HG02610 (cell line): ENCODE results near the gene NCKAP5.

ENCODE experiments used
- ATAC-seq: cut with Tn5 transposase; IDR thresholded peaks from one replicate; pipeline ENCODE4 v1.9.1; 2021; ENCODE audit warnings: mild to moderate bottlenecking, moderate library complexity; ENCODE audit not compliant: unreplicated experiment

The NCKAP5 gene

GRCh38 chr2:133293544-133294353 lies 274.5 kb downstream of the NCKAP5 start:
- no peak for ATAC-seq

- no peak for ATAC-seq
Measured at GRCh38 chr2:133292259-133292658, 276.0 kb downstream of the NCKAP5 start.

DNA sequence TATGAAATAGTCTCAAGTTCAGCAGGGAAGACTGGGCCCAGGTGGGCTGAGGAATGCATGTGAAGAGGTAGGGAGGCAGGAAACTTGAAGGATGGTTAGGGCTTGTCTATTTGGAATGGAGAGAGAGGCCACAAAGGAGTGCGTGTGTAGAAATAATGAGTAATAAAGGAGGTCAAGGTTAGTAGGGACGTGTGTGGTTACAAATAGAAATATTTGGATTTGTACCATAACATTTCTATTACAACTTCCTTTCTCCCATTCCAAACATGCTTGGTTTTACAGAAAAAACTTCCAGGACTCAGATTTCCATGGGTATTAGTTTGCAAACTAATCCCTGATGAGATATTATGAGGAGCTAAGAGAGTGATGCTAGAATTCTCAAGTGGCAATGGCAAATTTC lies 280.6 kb downstream of the NCKAP5 start:
- ATAC-seq, result no peak

DNA sequence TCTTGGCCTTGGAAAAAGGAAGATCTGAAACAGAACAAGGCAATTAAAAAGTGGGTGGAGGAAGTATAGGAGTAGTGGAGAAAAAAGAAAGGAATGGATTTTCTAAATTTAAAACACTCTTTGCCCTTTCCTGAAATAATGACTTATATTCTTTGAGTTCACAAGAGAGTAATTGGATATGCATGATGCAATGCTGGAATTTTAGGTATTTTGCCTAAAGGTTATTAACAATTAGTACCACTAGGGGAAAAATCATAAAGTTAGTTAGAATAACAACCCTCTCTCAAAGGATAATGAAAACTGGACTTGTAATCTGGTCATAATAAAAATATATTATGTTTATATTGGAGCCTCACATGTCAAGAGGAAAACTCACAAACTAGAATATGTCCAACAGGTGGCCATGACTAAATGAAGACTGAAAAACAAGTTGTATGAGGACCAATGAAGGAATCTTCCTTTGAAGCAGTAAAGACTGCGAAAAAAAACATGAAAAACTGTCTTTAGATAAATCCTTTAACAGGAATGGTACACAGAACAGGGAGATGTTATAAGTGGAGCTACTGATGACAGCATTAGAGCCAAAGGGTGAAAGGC lies 281.8 kb downstream of the NCKAP5 start:
- ATAC-seq, result no peak

DNA sequence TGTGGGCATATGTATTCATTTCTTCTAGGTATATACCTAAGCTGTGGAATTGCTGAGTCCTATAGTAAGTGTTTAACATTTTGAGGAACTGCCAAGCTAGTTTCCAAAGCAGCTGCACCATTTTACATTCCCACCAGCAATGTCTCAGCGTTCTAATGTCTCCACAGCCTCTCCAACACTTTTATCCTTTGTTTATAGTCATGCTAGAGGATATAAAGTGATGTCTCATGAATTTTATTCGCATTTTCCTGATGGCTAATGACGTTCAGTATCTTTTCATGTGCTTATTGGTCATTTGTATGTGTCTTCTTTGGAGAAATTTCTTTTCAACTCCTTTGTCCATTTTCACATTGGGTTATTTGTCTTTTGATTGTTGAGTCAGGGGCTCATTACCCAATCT lies 295.2 kb downstream of the NCKAP5 start:
- ATAC-seq, result no peak

- no peak for ATAC-seq
Measured at GRCh38 chr2:133271105-133271504, 297.2 kb downstream of the NCKAP5 start.

DNA sequence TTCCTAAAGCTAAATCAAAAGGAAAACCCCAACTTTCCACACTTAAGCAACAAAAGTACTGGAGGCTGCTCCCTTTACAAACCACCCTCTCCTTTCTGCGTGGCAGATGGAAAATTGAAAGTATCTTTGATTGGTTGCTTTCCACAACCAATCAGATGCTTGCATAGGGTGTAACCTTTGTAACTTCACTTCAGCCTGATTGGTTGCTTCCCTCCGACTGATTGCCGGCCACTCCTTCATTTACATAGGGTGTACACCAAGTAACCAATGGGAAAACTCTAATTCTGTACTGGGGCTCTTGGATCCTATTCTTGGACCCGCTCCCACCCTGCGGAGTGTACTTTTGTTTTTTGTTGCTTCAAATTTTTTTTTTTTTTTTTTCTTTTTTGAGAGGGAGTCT lies 297.7 kb downstream of the NCKAP5 start:
- ATAC-seq, result no peak

- ATAC-seq, result no peak
Measured at GRCh38 chr2:133266926-133267590, 301.2 kb downstream of the NCKAP5 start.

GRCh38 chr2:133266041-133266925 lies 302.0 kb downstream of the NCKAP5 start:
- no peak for ATAC-seq

- ATAC-seq, result no peak
Measured at GRCh38 chr2:133265432-133265949, 302.8 kb downstream of the NCKAP5 start.

GRCh38 chr2:133264989-133265401 lies 303.3 kb downstream of the NCKAP5 start:
- no peak for ATAC-seq

DNA sequence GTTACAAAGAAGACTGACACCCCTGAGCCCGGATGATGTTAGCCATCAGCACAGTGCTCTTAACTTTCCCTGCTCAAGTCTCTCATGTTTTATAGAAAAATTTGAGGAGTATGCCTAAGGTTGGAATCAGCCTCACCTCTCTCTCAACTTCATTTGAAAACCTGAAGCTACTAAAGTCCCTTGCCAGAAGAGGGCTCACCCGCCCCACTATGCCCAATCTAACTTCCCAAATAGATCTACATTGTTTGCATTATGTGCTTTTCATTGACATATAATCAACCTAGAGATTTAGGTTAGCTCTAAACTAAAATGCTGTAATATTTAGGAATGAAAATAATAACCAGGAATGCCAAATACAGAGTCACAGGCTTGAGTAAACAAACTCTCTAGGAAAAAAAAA lies 305.4 kb downstream of the NCKAP5 start:
- no peak for ATAC-seq

- no peak for ATAC-seq
Measured at GRCh38 chr2:133255360-133255759, 312.9 kb downstream of the NCKAP5 start.

GRCh38 chr2:133253793-133254192 lies 314.5 kb downstream of the NCKAP5 start:
- ATAC-seq, result no peak

- no peak for ATAC-seq
Measured at GRCh38 chr2:133252780-133253355, 315.4 kb downstream of the NCKAP5 start.

DNA sequence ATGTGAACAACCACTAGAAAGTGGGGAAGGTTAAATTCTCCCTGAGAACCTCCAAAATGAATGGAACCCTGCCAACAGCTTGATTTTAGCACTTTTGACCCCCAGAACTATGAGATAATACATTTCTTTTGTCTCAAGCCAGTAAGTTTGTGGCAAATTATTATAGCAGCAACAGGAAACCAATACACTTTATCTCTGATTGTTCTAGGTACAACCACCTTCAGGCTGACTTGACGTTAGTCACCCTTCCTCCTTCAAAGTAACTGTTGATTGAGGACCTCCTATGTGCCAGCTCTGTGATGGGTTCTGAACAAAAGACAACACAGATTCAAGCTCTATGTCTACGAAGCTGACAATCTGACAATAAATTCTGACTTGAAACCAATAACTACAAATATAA lies 318.9 kb downstream of the NCKAP5 start:
- ATAC-seq, result no peak

GRCh38 chr2:133248264-133248663 lies 320.0 kb downstream of the NCKAP5 start:
- ATAC-seq, result no peak

- no peak for ATAC-seq
Measured at GRCh38 chr2:133247631-133248030, 320.6 kb downstream of the NCKAP5 start.

DNA sequence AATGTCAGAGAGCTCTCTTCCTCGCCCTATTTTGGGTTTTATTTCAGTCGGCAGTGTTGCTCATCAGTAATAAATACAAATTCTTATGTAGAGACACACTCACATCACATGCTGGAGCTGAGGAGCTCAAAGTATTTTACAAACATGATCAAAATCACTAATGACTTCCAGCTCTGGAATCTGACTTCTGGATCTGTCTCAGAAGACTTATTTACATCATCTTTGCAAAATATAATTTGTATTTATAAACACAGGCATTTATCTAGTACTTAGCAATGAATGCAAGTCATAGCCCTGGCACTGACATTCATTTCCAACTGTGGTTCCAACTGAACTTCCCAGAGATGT lies 327.1 kb downstream of the NCKAP5 start:
- ATAC-seq, result no peak

DNA sequence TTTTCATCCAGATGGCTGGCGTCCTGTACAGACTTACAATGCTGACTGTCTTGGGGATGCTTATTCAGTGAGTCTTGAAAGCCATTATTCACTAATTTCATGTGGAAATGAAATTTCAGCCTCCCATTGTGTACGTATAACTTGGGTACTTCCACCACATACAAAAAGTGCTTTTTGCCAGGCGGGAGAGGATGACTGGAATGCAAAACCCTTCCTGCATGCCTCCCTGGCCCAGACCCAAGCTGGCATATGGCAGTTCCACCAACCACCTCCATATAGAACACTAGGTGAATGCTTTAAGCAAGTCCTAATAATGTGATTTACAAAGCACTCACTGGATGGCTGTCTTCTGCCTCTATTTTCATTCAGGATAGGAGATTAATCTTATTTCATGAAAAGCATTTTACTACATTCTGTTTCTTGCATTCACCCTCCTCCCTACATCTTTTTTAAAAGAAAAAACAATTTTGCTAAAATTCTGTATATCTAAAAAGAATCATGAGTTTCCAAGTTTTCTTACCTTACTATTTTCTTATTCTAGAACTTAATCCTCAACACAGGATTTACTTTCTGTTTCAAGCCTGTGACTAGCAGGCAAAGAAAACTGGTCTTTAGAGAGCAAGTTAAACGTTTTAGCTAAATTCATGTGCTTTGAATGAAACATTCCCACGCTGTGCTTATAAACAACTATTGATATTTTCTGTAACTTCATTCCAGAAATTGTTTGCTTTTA lies 327.6 kb downstream of the NCKAP5 start:
- no peak for ATAC-seq
